Measurements from ENCODE around the gene SCO2.

Gene SCO2

DNA sequence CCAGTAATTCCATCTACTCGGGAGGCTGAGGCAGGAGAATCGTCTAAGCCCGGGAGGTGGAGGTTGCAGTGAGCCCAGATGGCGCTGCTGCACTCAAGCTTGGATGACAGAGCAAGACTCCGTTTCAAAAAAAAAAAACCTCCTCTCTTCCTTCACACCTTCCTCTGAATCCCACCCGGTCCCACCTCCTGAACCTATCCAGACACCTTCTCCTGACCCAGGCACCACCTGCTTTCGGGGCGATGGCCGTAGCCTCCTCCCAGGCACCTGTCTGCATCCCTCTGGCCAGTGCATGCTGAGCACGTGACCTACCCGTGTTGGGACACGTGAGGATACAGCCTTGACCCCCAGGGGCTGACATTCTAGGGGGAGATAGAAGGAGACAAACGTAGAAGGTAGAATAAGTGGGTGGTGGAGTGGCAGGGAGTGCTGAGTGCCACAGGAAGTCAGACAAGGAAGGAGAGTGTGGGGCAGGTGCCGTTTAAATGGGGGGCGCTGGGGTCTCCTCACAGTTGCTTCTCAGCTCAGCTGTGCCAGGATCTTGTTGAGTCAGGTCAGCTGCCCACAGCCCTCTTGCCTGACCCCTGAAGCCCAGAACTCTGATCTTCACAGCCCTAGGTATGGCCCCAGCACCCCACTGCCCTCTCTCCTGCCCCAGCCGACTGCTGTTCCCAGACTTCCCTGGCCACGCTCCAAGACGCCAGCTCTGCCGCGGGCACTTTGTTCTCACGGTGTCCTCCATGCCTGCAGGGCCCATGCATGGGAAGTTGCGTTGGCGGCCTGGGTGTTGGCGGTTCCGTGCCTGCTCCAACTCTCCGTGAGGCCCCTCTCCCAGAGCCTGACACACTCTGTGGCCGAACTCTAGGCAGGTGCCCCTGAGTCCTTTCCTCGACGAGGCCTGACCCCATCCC is 39.9 kb downstream of the SCO2 start:
- Histone ChIP-seq H3K27ac (ENCODE audit: low read depth, low read length) (no peak overlapping the region), H3K27me3 (ENCODE audit: control insufficient read depth in 1 of 2, insufficient read depth in 2 of 2, low read length in 2 of 2) (peaks cover 5 to 6% of the 10 kb centered on the region in 2 donors)

GRCh38 chr22:50483977-50484853 is 41.2 kb downstream of the SCO2 start:
- Histone ChIP-seq H3K9me3 (ENCODE audit: control insufficient read depth in 1 of 2, low read length in 2 of 2) (no peaks in the 10 kb centered on the region), H3K27ac (ENCODE audit: low read depth, low read length) (no peak overlapping the region), H3K4me3 (ENCODE audit: low read depth in 1 of 2, low read length in 2 of 2) (peak overlapping the region; percentile 4 to 40), H3K4me1 (ENCODE audit: control insufficient read depth in 1 of 2, insufficient read depth in 2 of 2, low read length in 2 of 2) (peaks cover 26 to 41% of the 10 kb centered on the region in 2 donors), H3K27me3 (ENCODE audit: control insufficient read depth in 1 of 2, insufficient read depth in 2 of 2, low read length in 2 of 2) (peaks cover 5 to 9% of the 10 kb centered on the region in 2 donors), H3K36me3 (ENCODE audit: control insufficient read depth in 1 of 2, insufficient read depth in 2 of 2, low read length in 2 of 2) (no peaks in the 10 kb centered on the region), H3K9ac (ENCODE audit: low read depth in 1 of 2, low read length in 2 of 2) (no peak overlapping the region)

More for the DNA sequence above, 39.9 kb downstream of the SCO2 start:
- Histone ChIP-seq H3K9ac (ENCODE audit: low read depth in 1 of 2, low read length in 2 of 2) (peak overlapping the region in 1 of 2 donors; percentile 18), H3K4me1 (ENCODE audit: control insufficient read depth in 1 of 2, insufficient read depth in 2 of 2, low read length in 2 of 2) (peaks cover 26 to 41% of the 10 kb centered on the region in 2 donors), H3K36me3 (ENCODE audit: control insufficient read depth in 1 of 2, insufficient read depth in 2 of 2, low read length in 2 of 2) (no peaks in the 10 kb centered on the region), H3K4me3 (ENCODE audit: low read depth in 1 of 2, low read length in 2 of 2) (no peak overlapping the region), H3K9me3 (ENCODE audit: control insufficient read depth in 1 of 2, low read length in 2 of 2) (no peaks in the 10 kb centered on the region)

DNA sequence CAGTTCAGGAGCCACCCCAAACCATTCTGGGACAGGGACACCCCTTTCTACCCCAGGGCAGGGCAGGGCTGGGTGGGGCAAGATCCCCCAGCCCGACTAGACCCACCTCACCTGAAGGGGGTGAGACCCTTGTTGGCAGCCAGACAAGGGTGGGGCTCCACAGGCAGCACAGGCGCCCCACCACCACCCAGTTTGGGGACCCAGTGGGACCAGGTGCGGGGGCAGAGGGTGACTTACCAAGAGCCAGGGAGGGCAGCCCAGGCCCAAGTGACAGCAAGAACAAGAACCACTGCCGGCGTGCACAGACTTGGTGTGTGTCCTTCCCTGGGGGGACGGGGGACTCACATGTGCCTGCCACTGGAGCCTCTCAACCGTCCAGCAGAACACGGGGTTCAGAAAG is 41.8 kb downstream of the SCO2 start:
- Histone ChIP-seq H3K9me3 (ENCODE audit: control insufficient read depth in 1 of 2, low read length in 2 of 2) (no peaks in the 10 kb centered on the region), H3K9ac (ENCODE audit: low read depth in 1 of 2, low read length in 2 of 2) (no peak overlapping the region), H3K4me1 (ENCODE audit: control insufficient read depth in 1 of 2, insufficient read depth in 2 of 2, low read length in 2 of 2) (peaks cover 26 to 41% of the 10 kb centered on the region in 2 donors), H3K36me3 (ENCODE audit: control insufficient read depth in 1 of 2, insufficient read depth in 2 of 2, low read length in 2 of 2) (no peaks in the 10 kb centered on the region), H3K27me3 (ENCODE audit: control insufficient read depth in 1 of 2, insufficient read depth in 2 of 2, low read length in 2 of 2) (peaks cover 5 to 9% of the 10 kb centered on the region in 2 donors), H3K27ac (ENCODE audit: low read depth, low read length) (no peak overlapping the region), H3K4me3 (ENCODE audit: low read depth in 1 of 2, low read length in 2 of 2) (peak overlapping the region; percentile 4 to 40)

DNA sequence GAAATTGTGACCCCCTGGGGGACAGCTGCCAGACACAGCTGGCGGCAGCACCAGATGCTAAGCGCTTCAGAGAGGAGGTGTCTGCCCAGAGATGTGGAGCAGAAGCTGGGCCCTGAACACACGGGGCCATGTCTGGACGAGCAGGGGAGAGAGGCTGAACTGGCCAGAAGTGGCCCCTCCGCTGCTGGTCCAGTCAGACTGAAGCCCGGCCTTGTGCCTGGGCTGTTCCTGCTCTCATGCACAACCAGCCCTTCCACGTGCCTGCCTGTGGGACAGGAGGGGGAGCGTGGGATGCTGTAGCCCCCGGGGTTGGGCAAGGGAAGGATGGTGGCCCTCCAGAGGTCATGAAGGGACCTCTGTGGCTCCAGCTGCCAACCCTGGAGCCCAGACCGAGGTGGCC is 42.3 kb downstream of the SCO2 start:
- Histone ChIP-seq H3K9me3 (ENCODE audit: control insufficient read depth in 1 of 2, low read length in 2 of 2) (no peaks in the 10 kb centered on the region), H3K4me3 (ENCODE audit: low read depth in 1 of 2, low read length in 2 of 2) (no peak overlapping the region), H3K4me1 (ENCODE audit: control insufficient read depth in 1 of 2, insufficient read depth in 2 of 2, low read length in 2 of 2) (peaks cover 26 to 41% of the 10 kb centered on the region in 2 donors), H3K27me3 (ENCODE audit: control insufficient read depth in 1 of 2, insufficient read depth in 2 of 2, low read length in 2 of 2) (peaks cover 5 to 9% of the 10 kb centered on the region in 2 donors), H3K36me3 (ENCODE audit: control insufficient read depth in 1 of 2, insufficient read depth in 2 of 2, low read length in 2 of 2) (no peaks in the 10 kb centered on the region), H3K9ac (ENCODE audit: low read depth in 1 of 2, low read length in 2 of 2) (no peak overlapping the region), H3K27ac (ENCODE audit: low read depth, low read length) (no peak overlapping the region)

- peak overlapping the region; percentile 20 for H3K27ac ChIP-seq (ENCODE audit: low read depth, low read length)
- peak overlapping the region; percentile 61 to 62 for H3K4me3 ChIP-seq (ENCODE audit: low read depth in 1 of 2, low read length in 2 of 2)
- H3K9me3 ChIP-seq (ENCODE audit: control insufficient read depth in 1 of 2, low read length in 2 of 2) = no peaks in the 10 kb centered on the region
- no peaks in the 10 kb centered on the region for H3K36me3 ChIP-seq (ENCODE audit: control insufficient read depth in 1 of 2, insufficient read depth in 2 of 2, low read length in 2 of 2)
- peak overlapping the region; percentile 54 to 57 for H3K9ac ChIP-seq (ENCODE audit: low read depth in 1 of 2, low read length in 2 of 2)
- H3K4me1 ChIP-seq (ENCODE audit: control insufficient read depth in 1 of 2, insufficient read depth in 2 of 2, low read length in 2 of 2) = peaks cover 26 to 41% of the 10 kb centered on the region in 2 donors
- H3K27me3 ChIP-seq (ENCODE audit: control insufficient read depth in 1 of 2, insufficient read depth in 2 of 2, low read length in 2 of 2) = peaks cover 5 to 9% of the 10 kb centered on the region in 2 donors
Measured at GRCh38 chr22:50482107-50483074, 43.0 kb downstream of the SCO2 start.

DNA sequence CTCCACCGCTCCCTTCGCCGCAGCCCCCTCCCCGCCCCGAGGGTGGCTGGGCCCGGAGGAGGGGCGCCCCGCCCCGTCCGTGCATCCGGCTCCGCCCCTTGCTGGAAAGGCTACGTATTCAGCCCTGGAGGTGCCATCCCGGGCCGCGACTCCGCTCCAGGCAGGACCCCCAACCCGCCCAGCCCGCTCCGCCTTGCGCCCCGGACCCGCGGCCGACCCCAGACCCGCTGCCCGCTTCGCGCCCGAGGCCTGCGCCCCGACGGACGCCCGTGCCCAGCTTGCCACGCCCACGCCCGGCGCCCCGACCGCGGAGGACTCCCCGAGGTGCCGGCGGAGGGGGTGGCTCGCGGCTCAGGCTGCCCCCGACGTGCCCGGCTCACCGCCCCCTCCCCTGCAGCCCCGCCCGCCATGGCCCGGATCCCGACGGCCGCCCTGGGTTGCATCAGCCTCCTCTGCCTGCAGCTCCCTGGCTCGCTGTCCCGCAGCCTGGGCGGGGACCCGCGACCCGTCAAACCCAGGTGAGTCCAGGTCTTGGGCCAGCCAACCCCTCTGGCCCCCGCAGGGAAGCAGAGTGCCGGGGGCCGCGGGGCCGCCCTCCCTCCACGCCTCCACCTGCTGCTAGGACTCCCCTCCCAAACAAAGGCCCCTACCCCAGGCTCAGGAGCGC is 43.8 kb downstream of the SCO2 start, which contains the start of gene ADM2:
TSS of gene ADM2 (plus strand) at position 104 of the 667 bp plus-strand sequence. CDS start at position 409, 305 bp downstream.
- peak within 1 kb of the TSS; percentile 20 for H3K27ac ChIP-seq (ENCODE audit: low read depth, low read length)
- peak within 1 kb of the TSS; percentile 61 to 62 for H3K4me3 ChIP-seq (ENCODE audit: low read depth in 1 of 2, low read length in 2 of 2)
- no peaks in the 10 kb centered on the region for H3K9me3 ChIP-seq (ENCODE audit: control insufficient read depth in 1 of 2, low read length in 2 of 2)
- H3K4me1 ChIP-seq (ENCODE audit: control insufficient read depth in 1 of 2, insufficient read depth in 2 of 2, low read length in 2 of 2) = peaks cover 26 to 41% of the 10 kb centered on the region in 2 donors
- peaks cover 5 to 9% of the 10 kb centered on the region in 2 donors for H3K27me3 ChIP-seq (ENCODE audit: control insufficient read depth in 1 of 2, insufficient read depth in 2 of 2, low read length in 2 of 2)
- peak within 1 kb of the TSS; percentile 54 to 57 for H3K9ac ChIP-seq (ENCODE audit: low read depth in 1 of 2, low read length in 2 of 2)
- H3K36me3 ChIP-seq (ENCODE audit: control insufficient read depth in 1 of 2, insufficient read depth in 2 of 2, low read length in 2 of 2) = no peaks in the 10 kb centered on the region

DNA sequence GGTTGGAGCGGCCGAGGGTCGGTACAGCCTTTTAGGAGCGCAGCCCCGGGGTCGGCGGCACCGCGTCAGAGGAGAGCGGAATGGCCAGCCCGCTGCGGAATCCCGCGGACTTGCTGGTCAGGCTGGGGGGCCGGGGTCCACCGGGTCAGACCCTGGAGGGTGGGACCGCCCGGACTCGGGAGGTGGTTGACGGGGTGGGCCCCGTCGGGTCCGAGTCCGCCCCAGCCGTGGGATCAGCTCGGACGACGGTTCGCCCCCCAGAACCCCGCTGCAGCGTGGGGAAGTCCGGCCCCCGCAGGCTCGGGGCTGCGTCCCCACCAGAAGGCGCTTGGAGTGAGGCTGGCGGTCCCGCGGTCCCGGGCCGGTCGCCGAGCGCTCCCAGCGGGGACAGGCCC is 44.4 kb downstream of the SCO2 start:
- Histone ChIP-seq H3K27ac (ENCODE audit: low read depth, low read length) (no peak overlapping the region), H3K4me1 (ENCODE audit: control insufficient read depth in 1 of 2, insufficient read depth in 2 of 2, low read length in 2 of 2) (peaks cover 26 to 41% of the 10 kb centered on the region in 2 donors), H3K4me3 (ENCODE audit: low read depth in 1 of 2, low read length in 2 of 2) (peak overlapping the region in 1 of 2 donors; percentile 62)

DNA sequence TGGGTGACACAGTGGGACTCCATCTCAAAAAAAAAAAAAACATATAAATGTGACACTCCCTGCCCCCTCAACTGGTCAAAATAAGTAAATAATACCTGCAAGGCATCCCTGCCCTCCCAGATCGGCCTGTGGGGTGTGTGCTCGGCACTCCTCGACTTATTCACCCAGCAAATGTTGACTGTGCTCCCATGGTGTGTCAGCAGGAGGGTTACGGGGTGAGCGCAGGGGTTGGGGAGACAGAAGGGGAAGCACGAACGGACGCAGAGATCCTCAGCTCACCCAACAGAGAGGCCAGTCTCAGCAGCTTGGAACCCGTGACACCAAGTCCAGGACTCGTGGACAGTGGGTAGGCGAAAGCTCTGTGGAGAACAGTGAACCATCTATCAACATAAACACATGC is 45.7 kb downstream of the SCO2 start:
- Histone ChIP-seq H3K36me3 (ENCODE audit: control insufficient read depth in 1 of 2, insufficient read depth in 2 of 2, low read length in 2 of 2) (no peaks in the 10 kb centered on the region), H3K9me3 (ENCODE audit: control insufficient read depth in 1 of 2, low read length in 2 of 2) (no peaks in the 10 kb centered on the region), H3K27ac (ENCODE audit: low read depth, low read length) (no peak overlapping the region), H3K4me1 (ENCODE audit: control insufficient read depth in 1 of 2, insufficient read depth in 2 of 2, low read length in 2 of 2) (peaks cover 16 to 34% of the 10 kb centered on the region in 2 donors), H3K9ac (ENCODE audit: low read depth in 1 of 2, low read length in 2 of 2) (no peak overlapping the region), H3K4me3 (ENCODE audit: low read depth in 1 of 2, low read length in 2 of 2) (no peak overlapping the region), H3K27me3 (ENCODE audit: control insufficient read depth in 1 of 2, insufficient read depth in 2 of 2, low read length in 2 of 2) (peaks cover 5 to 9% of the 10 kb centered on the region in 2 donors)

More for the DNA sequence above, 44.4 kb downstream of the SCO2 start:
- peaks cover 5 to 9% of the 10 kb centered on the region in 2 donors for H3K27me3 ChIP-seq (ENCODE audit: control insufficient read depth in 1 of 2, insufficient read depth in 2 of 2, low read length in 2 of 2)
- no peaks in the 10 kb centered on the region for H3K36me3 ChIP-seq (ENCODE audit: control insufficient read depth in 1 of 2, insufficient read depth in 2 of 2, low read length in 2 of 2)
- no peak overlapping the region for H3K9ac ChIP-seq (ENCODE audit: low read depth in 1 of 2, low read length in 2 of 2)
- H3K9me3 ChIP-seq (ENCODE audit: control insufficient read depth in 1 of 2, low read length in 2 of 2) = no peaks in the 10 kb centered on the region

DNA sequence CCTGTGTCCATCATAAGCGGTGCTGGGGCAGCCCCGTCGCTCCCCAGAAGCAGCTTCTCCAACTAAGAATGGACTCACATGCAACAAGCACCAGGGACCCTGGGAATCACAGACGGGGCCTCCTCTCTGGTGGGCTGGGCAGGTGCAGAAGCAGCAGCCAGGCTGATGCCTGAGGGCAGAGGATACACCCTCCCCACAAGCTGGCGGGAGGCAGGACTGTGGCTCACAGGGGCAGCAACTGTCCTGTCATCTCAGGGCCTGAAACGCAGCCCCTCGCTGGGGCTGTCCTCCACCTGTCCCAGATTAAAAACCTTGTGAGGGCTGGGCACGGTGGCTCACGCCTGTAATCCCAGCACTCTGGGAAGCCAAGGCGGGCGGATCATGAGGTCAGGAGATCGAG is 47.5 kb downstream of the SCO2 start:
- Histone ChIP-seq H3K4me3 (ENCODE audit: low read depth in 1 of 2, low read length in 2 of 2) (no peak overlapping the region), H3K4me1 (ENCODE audit: control insufficient read depth in 1 of 2, insufficient read depth in 2 of 2, low read length in 2 of 2) (peaks cover 17 to 29% of the 10 kb centered on the region in 2 donors), H3K36me3 (ENCODE audit: control insufficient read depth in 1 of 2, insufficient read depth in 2 of 2, low read length in 2 of 2) (no peaks in the 10 kb centered on the region), H3K27ac (ENCODE audit: low read depth, low read length) (no peak overlapping the region), H3K9me3 (ENCODE audit: control insufficient read depth in 1 of 2, low read length in 2 of 2) (no peaks in the 10 kb centered on the region), H3K9ac (ENCODE audit: low read depth in 1 of 2, low read length in 2 of 2) (no peak overlapping the region), H3K27me3 (ENCODE audit: control insufficient read depth in 1 of 2, insufficient read depth in 2 of 2, low read length in 2 of 2) (peaks cover 2 to 9% of the 10 kb centered on the region in 2 donors)

All from duodenal mucosa (tissue), 2 donors.